IPS-18a (cell line): ENCODE measurements around the gene ARHGEF25.
"Not testable (repeated sequence)": the region's sequence is repeated elsewhere in the genome, so short reads cannot be mapped to it uniquely, and the experiment has no call there.

ENCODE experiments used
- H3K27ac ChIP-seq: one replicate; pipeline ENCODE4 v1.5.1; 2013; ENCODE audit warnings: low read length
- H3K27me3 ChIP-seq: one replicate; pipeline ENCODE4 v1.6.1; 2013; ENCODE audit warnings: mild to moderate bottlenecking, low read length; ENCODE audit not compliant: control insufficient read depth, insufficient read depth
- H3K36me3 ChIP-seq: one replicate; pipeline ENCODE4 v1.6.1; 2013; ENCODE audit warnings: low read depth, low read length; ENCODE audit not compliant: control insufficient read depth
- H3K4me1 ChIP-seq: one replicate; pipeline ENCODE4 v1.6.1; 2013; ENCODE audit warnings: low read depth, low read length; ENCODE audit not compliant: control insufficient read depth
- H3K4me3 ChIP-seq: one replicate; pipeline ENCODE4 v1.5.1; 2013; ENCODE audit warnings: low read length
- H3K9ac ChIP-seq: one replicate; pipeline ENCODE4 v1.6.1; 2013; ENCODE audit warnings: mild to moderate bottlenecking, low read length, moderate library complexity
- H3K9me3 ChIP-seq: one replicate; pipeline ENCODE4 v1.6.1; 2013; ENCODE audit warnings: low read depth, low read length; ENCODE audit not compliant: control insufficient read depth

Gene ARHGEF25

DNA sequence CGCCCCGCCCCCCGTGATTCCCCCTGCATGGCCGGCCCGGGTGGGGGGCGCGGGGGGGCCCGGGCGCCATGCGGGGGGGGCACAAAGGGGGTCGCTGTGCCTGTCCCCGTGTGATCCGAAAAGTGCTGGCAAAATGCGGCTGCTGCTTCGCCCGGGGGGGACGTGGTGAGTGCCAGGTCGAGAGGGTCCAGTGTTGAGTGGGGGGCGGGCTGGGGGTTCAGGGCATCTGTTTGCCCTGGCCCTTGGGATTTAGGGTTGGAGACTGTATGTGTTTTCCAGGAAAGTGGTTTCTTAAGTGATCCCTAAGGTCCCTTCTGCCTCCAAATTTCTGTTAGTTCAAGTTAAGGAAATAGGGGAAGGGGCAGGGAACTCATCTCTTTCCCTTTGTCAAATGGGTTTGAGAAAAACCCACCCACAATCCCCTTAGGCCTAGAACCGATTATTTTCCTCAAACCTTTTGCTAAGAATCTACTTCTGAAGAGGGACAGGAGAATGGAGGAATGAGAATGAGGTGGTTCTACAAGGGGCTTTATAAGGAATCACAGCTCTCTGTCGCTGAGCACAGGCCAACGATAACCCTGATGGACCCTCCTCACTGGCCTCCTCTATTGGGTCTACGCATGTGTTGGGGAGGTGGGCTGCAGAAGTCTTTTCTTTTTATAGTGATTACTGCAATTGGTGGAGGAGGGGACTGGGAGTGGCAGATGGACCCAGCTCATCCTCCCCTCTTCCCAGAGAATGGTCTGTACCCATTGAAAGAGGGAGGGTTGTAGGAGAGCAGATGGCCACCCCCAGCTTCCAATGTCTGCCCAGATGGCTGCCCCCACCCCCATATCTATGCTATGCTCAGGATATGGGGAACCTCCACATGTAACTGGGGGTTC, 834 bp downstream of the ARHGEF25 start:
- Histone ChIP-seq H3K4me3 (peak overlapping the region; percentile 69), H3K4me1 (peaks cover 21% of the 10 kb centered on the region), H3K36me3 (peaks cover 4% of the 10 kb centered on the region), H3K27me3 (peaks cover 56% of the 10 kb centered on the region), H3K9ac (no peak overlapping the region), H3K9me3 (no peaks in the 10 kb centered on the region), H3K27ac (no peak overlapping the region)

- H3K9ac ChIP-seq: no peak overlapping the region
- H3K9me3 ChIP-seq: no peaks in the 10 kb centered on the region
- no peak overlapping the region for H3K27ac ChIP-seq
- H3K27me3 ChIP-seq: peaks cover 64% of the 10 kb centered on the region
- H3K36me3 ChIP-seq: no peaks in the 10 kb centered on the region
- no peak overlapping the region for H3K4me3 ChIP-seq
- H3K4me1 ChIP-seq: peaks cover 21% of the 10 kb centered on the region
Observed at GRCh38 chr12:57612711-57613426, 1.6 kb downstream of the ARHGEF25 start.

DNA sequence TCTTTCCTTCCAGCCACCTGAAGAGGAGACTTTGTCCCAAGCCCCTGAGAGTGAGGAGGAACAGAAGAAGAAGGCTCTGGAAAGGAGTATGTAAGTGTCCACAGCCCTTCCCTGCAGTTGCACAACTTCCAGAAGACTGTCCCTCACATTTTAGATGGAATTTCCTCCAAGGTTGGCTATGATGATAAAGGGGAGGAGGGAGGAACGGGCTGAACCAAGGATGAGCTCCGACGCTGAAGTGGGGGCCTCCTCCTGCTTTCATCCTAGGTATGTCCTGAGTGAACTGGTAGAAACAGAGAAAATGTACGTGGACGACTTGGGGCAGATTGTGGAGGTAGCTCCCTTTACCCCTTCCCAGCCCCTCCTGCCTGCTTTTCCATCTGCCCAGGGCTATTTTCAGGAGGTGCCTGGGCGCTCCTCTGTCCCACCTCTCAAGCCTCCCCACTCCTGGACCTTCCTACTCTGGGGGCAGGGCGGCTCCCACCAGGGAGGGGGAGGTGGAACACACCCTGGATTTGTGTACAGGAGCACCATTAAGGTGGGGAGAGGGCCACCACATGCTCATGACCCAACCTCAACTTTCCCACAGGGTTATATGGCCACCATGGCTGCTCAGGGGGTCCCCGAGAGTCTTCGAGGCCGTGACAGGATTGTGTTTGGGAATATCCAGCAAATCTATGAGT, 2.3 kb downstream of the ARHGEF25 start:
- Histone ChIP-seq H3K27ac (no peak overlapping the region), H3K9ac (no peak overlapping the region), H3K36me3 (no peaks in the 10 kb centered on the region), H3K27me3 (peaks cover 71% of the 10 kb centered on the region), H3K9me3 (no peaks in the 10 kb centered on the region), H3K4me1 (peaks cover 21% of the 10 kb centered on the region), H3K4me3 (no peak overlapping the region)

- Histone ChIP-seq H3K27me3 (peaks cover 79% of the 10 kb centered on the region), H3K27ac (no peak overlapping the region), H3K36me3 (no peaks in the 10 kb centered on the region), H3K9me3 (no peaks in the 10 kb centered on the region), H3K4me1 (peaks cover 13% of the 10 kb centered on the region), H3K4me3 (no peak overlapping the region), H3K9ac (no peak overlapping the region)
Observed at GRCh38 chr12:57614178-57614947, 3.1 kb downstream of the ARHGEF25 start.

DNA sequence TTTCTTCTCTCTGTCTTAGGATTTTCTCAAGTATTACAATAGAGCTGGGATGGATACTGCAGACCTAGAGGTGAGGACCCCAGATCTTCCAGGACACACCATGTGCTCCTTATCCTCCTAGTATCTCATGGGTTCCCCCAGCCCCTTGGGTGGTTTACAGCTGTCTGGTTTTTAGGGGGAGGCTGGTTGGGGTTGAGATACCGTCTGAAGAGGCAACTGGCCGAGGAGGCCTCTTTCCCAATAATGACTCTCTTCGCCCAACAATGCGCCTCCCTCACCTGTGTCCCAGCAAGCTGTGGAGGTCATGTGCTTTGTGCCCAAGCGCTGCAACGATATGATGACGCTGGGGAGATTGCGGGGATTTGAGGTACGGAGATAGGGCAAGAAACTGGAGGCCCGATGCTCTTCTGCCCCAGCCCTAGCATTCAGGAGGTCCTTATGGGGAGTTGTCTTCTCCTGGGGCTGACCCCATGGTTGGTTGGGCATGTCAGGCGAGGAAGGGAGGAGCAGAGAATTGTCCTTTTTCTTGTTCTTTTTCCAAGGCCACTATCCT, 3.8 kb downstream of the ARHGEF25 start:
- Histone ChIP-seq H3K27me3 (peaks cover 82% of the 10 kb centered on the region), H3K4me1 (peaks cover 12% of the 10 kb centered on the region), H3K9ac (no peak overlapping the region), H3K9me3 (no peaks in the 10 kb centered on the region), H3K27ac (no peak overlapping the region), H3K36me3 (no peaks in the 10 kb centered on the region), H3K4me3 (no peak overlapping the region)

DNA sequence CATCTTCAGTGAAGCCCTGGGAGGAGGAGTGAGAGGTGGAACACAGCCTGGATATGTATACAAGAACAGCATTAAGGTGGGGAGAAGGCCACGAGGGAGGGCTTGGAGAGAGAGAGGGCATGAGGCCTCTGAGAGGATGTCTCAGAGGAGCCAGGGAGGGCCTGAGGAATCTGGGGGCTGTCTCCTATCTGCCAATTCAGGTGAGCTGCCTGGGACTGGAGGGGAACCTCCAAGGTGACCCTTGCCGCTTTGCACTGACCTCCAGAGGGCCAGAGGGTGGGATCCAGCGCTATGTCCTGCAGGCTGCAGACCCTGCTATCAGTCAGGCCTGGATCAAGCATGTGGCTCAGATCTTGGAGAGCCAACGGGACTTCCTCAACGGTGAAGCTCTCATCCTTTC, 4.4 kb downstream of the ARHGEF25 start:
- Histone ChIP-seq H3K27ac (no peak overlapping the region), H3K27me3 (peaks cover 82% of the 10 kb centered on the region), H3K4me3 (no peak overlapping the region), H3K9ac (no peak overlapping the region), H3K4me1 (peaks cover 12% of the 10 kb centered on the region), H3K9me3 (no peaks in the 10 kb centered on the region), H3K36me3 (no peaks in the 10 kb centered on the region)

DNA sequence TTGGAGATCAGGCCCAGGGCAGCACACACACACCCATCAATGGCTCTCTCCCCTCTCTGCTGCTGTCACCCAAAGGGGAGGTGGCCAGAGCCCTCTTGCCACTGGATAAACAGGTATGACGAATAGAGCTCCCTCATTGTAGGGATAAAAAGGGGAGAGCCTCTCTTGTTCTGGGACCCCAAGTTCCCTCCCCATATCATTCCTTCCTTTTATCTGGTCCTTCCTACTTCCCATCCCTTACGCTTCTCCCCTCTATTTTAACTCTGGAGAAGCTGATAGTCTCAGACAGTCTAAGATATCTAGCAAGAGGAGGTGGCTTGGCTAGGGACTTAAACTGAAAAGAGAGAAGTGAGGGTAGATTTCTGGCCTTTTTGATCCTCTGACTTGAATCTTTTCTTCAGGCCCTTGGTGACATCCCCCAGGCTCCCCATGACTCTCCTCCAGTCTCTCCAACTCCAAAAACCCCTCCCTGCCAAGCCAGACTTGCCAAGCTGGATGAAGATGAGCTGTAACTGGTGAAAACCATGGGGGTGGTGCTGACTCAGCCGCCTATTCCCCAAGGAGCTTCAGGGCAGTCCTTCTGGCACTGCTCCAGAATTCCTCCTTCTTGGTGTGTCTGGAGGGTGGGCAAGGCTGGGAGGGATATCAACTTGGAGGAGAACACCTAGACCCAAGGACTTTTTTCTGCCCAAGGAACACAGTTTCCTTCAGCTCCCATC, 5.3 kb downstream of the ARHGEF25 start:
- Histone ChIP-seq H3K27me3 (peaks cover 85% of the 10 kb centered on the region), H3K9me3 (no peaks in the 10 kb centered on the region), H3K9ac (no peak overlapping the region), H3K36me3 (no peaks in the 10 kb centered on the region), H3K4me3 (no peak overlapping the region), H3K27ac (no peak overlapping the region), H3K4me1 (peaks cover 12% of the 10 kb centered on the region)

DNA sequence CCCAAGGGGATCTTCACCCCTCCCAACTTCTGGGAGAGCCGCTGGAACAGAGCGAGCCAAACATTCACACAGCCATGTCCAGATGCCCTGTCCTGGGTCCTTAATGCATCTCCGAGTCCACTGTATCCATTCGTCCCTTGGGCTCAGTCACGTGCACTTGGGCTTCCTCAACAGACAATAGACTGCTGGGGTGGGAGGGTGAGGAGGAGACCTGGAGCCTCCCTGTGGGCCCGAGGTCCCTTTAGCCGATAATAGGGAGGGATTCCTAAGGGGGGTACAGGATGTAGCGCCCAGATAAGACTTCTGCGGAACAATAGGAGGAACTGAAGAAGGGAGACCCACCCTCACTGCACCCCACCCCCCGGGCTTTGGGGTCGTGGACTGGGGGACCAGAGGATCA, 6.7 kb downstream of the ARHGEF25 start:
- peaks cover 88% of the 10 kb centered on the region for H3K27me3 ChIP-seq
- no peak overlapping the region for H3K27ac ChIP-seq
- peaks cover 8% of the 10 kb centered on the region for H3K4me1 ChIP-seq
- no peak overlapping the region for H3K4me3 ChIP-seq
- no peaks in the 10 kb centered on the region for H3K9me3 ChIP-seq
- no peak overlapping the region for H3K9ac ChIP-seq
- H3K36me3 ChIP-seq: no peaks in the 10 kb centered on the region

DNA sequence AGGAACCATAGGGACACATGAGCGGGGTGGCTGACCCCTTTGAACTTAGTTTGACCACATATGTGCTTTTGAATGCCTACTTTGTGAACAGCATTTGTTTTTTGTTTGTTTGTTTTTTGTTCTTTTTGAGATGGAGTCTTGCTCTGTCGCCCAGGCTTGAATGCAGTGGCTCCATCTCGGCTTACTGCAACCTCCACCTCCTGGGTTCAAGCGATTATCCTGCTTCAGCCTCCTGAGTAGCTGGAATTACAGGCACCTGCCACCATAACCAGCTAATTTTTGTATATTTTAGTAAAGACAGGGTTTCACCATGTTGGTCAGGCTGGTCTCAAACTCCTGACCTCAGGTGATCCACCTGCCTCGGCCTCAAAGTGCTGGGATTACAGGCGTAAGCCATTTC, 7.2 kb downstream of the ARHGEF25 start:
- H3K36me3 ChIP-seq, H3K9me3 ChIP-seq, H3K4me3 ChIP-seq, H3K4me1 ChIP-seq, H3K27ac ChIP-seq, H3K9ac ChIP-seq: not testable (repeated sequence)
- peaks cover 88% of the 10 kb centered on the region for H3K27me3 ChIP-seq

DNA sequence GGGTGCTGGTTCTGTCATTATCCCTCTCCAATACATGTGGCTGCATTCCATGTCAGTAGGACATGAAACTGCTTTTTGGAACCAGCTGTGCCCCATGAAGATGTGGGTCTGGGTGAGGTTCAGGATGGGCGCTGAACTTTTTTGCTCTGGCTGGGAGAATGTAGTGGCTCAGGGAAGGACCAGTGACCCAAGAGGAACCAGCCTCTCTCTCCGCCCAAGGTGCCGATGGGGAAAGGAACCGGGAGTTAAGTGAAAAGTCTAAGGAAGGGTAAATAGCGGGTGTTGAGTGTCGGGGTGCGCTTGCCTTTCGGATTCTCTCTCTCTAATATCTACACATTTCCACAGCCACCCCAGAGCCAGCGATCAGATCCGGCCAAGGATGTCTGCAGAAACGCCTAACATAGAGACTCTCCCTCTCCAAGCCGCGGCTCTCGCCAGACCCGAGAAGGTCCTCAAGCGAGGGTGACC, 7.8 kb downstream of the ARHGEF25 start:
- Histone ChIP-seq H3K4me3 (peak overlapping the region; percentile 34), H3K9me3 (no peaks in the 10 kb centered on the region), H3K36me3 (no peaks in the 10 kb centered on the region), H3K9ac (no peak overlapping the region), H3K27ac (no peak overlapping the region), H3K4me1 (peaks cover 4% of the 10 kb centered on the region), H3K27me3 (peaks cover 88% of the 10 kb centered on the region)
